ENCODE data around the gene ARHGAP42.

DNA sequence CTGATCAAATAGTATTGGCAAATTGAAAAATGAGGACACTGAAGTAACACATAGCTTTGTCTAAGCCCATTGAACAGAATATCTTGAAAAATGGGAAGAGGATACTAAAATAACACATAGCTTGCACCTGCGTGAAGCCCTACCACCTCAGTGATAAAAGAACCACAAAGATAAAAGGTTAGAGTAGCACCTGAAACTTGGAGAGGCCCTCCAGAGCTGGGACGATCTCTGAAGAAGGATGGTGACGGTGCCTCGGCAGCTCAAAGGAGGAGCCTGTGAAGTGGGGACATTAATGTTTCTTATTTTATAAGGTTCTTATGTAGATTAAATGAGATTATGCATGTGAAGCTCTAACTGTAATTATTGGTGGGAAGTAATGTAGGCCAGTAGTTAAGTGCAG is 23.1 kb upstream of the ARHGAP42 start:
- TF ChIP-seq, protein P1, sequence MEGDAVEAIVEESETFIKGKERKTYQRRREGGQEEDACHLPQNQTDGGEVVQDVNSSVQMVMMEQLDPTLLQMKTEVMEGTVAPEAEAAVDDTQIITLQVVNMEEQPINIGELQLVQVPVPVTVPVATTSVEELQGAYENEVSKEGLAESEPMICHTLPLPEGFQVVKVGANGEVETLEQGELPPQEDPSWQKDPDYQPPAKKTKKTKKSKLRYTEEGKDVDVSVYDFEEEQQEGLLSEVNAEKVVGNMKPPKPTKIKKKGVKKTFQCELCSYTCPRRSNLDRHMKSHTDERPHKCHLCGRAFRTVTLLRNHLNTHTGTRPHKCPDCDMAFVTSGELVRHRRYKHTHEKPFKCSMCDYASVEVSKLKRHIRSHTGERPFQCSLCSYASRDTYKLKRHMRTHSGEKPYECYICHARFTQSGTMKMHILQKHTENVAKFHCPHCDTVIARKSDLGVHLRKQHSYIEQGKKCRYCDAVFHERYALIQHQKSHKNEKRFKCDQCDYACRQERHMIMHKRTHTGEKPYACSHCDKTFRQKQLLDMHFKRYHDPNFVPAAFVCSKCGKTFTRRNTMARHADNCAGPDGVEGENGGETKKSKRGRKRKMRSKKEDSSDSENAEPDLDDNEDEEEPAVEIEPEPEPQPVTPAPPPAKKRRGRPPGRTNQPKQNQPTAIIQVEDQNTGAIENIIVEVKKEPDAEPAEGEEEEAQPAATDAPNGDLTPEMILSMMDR (IDR thresholded peaks at IDR 0.05): no peak
- TF ChIP-seq POLR2A (IDR thresholded peaks at IDR 0.05) (no peak), EP300 (IDR thresholded peaks at IDR 0.05) (no peak)

Data from ovary (tissue), 3 donors.